HepG2 (cell line): ENCODE results near the gene BABAM2. TPM values are rescaled to one million over a fixed set of nuclear protein-coding genes. Genes with fewer than 3 reads are reported as not detected.
A peak's percentile ranks its signal among the peaks of the same experiment; 100 is the strongest.

ENCODE experiments used
- ATAC-seq: fragments of 200-7000 bp; cut with Tn5 transposase; 3 replicates; pipeline ENCODE4 v1.9.1; 2020; ENCODE audit warnings: mild to moderate bottlenecking, moderate library complexity
- BruUV-seq: library from RNA; stranded (reverse); fragments of 400-500 nt; replicated peaks from 2 replicates; lab custom pipeline; 2021; lab: Mats Ljungman, UMichigan
- CTCF ChIA-PET: fragments of 300-600 bp; formaldehyde crosslinking; extraction: SDS; loops from one replicate; lab custom pipeline; 2021; ENCODE audit warnings: low total read pairs, inconsistent platforms, low intra/inter-chr PET ratio; lab: Yijun Ruan, JAX
- POLR2A ChIA-PET: fragments of 350-600 bp; sonication (Branson Sonifier 250); formaldehyde crosslinking; loops from one replicate; lab custom pipeline; 2020; ENCODE audit warnings: antibody characterized with exemption, inconsistent platforms; lab: Yijun Ruan, JAX
- DNase-seq: peaks from one replicate; pipeline ENCODE4 v3.0.0-alpha.2; 2015; ENCODE audit warnings: low spot score
- FAIRE-seq: peaks from 3 replicates; lab custom pipeline; 2011; peaks lifted over from hg19 to GRCh38; lab: Jason Lieb, UNC
- H2AFZ ChIP-seq: one replicate; pipeline ENCODE4 v1.6.1; 2011; ENCODE audit warnings: low read length, inconsistent platforms
- H3K27ac ChIP-seq: fragments of 300-600 bp; 3 replicates; pipeline ENCODE4 v1.8.0; 2011; ENCODE audit warnings: mixed run types, mild to moderate bottlenecking, mixed read lengths, low read length, inconsistent platforms; ENCODE audit not compliant: insufficient read depth; ENCODE audit errors: extremely low read length
- H3K27me3 ChIP-seq, 2 experiments: fragments of 200-600 bp in 1 of 2; 2 replicates in 1 of 2; 3 replicates in 1 of 2; pipeline versions ENCODE4 v1.6.0 to v1.8.0; 2011; ENCODE audit warnings: low read length in 2 of 2, mild to moderate bottlenecking in 2 of 2, moderate library complexity in 2 of 2, inconsistent platforms in 1 of 2; ENCODE audit not compliant: insufficient read depth in 2 of 2, control insufficient read depth in 1 of 2
- H3K36me3 ChIP-seq, 2 experiments: fragments of 200-600 bp in 1 of 2; replicated peaks in 1 of 2; 2 replicates in 1 of 2; 3 replicates in 1 of 2; pipeline versions ENCODE4 v1.5.1 to v1.8.0; 2011; ENCODE audit warnings: low read length in 2 of 2, inconsistent platforms in 1 of 2; ENCODE audit not compliant: insufficient read depth in 2 of 2, control insufficient read depth in 1 of 2
- H3K4me1 ChIP-seq: 2 replicates; pipeline ENCODE4 v1.5.1; 2012; ENCODE audit warnings: low read length, inconsistent platforms; ENCODE audit not compliant: insufficient read depth
- H3K4me2 ChIP-seq: 2 replicates; pipeline ENCODE4 v1.6.0; 2011; ENCODE audit warnings: low read depth, low read length, inconsistent platforms
- H3K4me3 ChIP-seq, 3 experiments: fragments of 200-600 bp in 1 of 3; sonication (generic), shearing (Covaris generic) in 1 of 3; replicated peaks in 1 of 3; 2 replicates each; pipeline ENCODE4 v1.5.1; 2011 to 2016; ENCODE audit warnings: low read length in 3 of 3, inconsistent platforms in 2 of 3, low read depth in 2 of 3, mild to moderate bottlenecking in 2 of 3, control low read depth in 1 of 3, mixed read lengths in 1 of 3; ENCODE audit not compliant: insufficient read depth in 1 of 3
- H3K79me2 ChIP-seq: one replicate; pipeline ENCODE4 v1.6.1; 2011; ENCODE audit warnings: low read length, inconsistent platforms; ENCODE audit not compliant: insufficient read depth
- H3K9ac ChIP-seq: 2 replicates; pipeline ENCODE4 v1.6.0; 2011; ENCODE audit warnings: mild to moderate bottlenecking, low read depth, low read length, inconsistent platforms; ENCODE audit not compliant: insufficient read depth
- H3K9me3 ChIP-seq: 2 replicates; pipeline ENCODE4 v1.5.1; 2012; ENCODE audit warnings: mild to moderate bottlenecking, low read length
- H4K20me1 ChIP-seq: 2 replicates; pipeline ENCODE4 v1.6.0; 2011; ENCODE audit warnings: inconsistent platforms, mild to moderate bottlenecking, low read length, moderate library complexity; ENCODE audit not compliant: insufficient read depth
- ETV5 ChIP-seq: IDR thresholded peaks from 2 replicates; pipeline ENCODE4 v1.6.1; 2018; ENCODE audit warnings: missing biosample characterization, missing genetic modification reagents, inconsistent platforms, borderline replicate concordance
- FIP1L1 ChIP-seq: fragments of 200-400 bp; formaldehyde crosslinking; IDR thresholded peaks from 2 replicates; pipeline ENCODE4 v1.6.1; 2018; ENCODE audit warnings: low read depth, mild to moderate bottlenecking, low read length, moderate library complexity, borderline replicate concordance; ENCODE audit not compliant: insufficient read depth
- HNF4A ChIP-seq: sonication (generic); formaldehyde crosslinking; IDR thresholded peaks from 2 replicates; pipeline ENCODE4 v1.4.0; 2020; ENCODE audit warnings: missing genetic modification reagents
- JDP2 ChIP-seq: sonication (generic); formaldehyde crosslinking; IDR thresholded peaks from 2 replicates; pipeline ENCODE4 v1.8.1; 2022; ENCODE audit warnings: missing genetic modification reagents, borderline replicate concordance
- MAFK ChIP-seq, 2 experiments: IDR thresholded peaks in 1 of 2; conservative IDR thresholded peaks in 1 of 2; 2 replicates each; pipeline ENCODE4 v1.6.1; 2011; ENCODE audit warnings: improper control_type of control experiment in 2 of 2, low read length in 2 of 2
- MTERF4 ChIP-seq: sonication (generic); formaldehyde crosslinking; IDR thresholded peaks from 2 replicates; pipeline ENCODE4 v1.8.0; 2023; ENCODE audit warnings: mild to moderate bottlenecking, missing genetic modification reagents
- MTF1 ChIP-seq: sonication (generic); formaldehyde crosslinking; IDR thresholded peaks from 2 replicates; pipeline ENCODE4 v1.5.0; 2020; ENCODE audit warnings: missing genetic modification reagents
- NFYC ChIP-seq: IDR thresholded peaks from 2 replicates; pipeline ENCODE4 v1.6.1; 2016; ENCODE audit warnings: missing genetic modification reagents, missing compliant biosample characterization
- PPARG ChIP-seq: conservative IDR thresholded peaks from 2 replicates; pipeline ENCODE4 v1.6.1; 2016; ENCODE audit warnings: missing biosample characterization, missing genetic modification reagents
- REPIN1 ChIP-seq: sonication (generic); formaldehyde crosslinking; IDR thresholded peaks from 2 replicates; pipeline ENCODE4 v1.8.0; 2022; ENCODE audit warnings: missing genetic modification reagents, low read depth, mild to moderate bottlenecking, borderline replicate concordance
- RFX1 ChIP-seq: fragments of 450-650 bp; IDR thresholded peaks from 2 replicates; pipeline ENCODE4 v1.6.1; 2017
- SMC3 ChIP-seq: IDR thresholded peaks from 2 replicates; pipeline ENCODE4 v1.6.1; 2011; ENCODE audit warnings: low read length, improper control_type of control experiment
- SP5 ChIP-seq: IDR thresholded peaks from 2 replicates; pipeline ENCODE4 v1.6.1; 2016; ENCODE audit warnings: low read depth, borderline replicate concordance
- SPEN ChIP-seq: sonication (generic); formaldehyde crosslinking; IDR thresholded peaks from 2 replicates; pipeline ENCODE4 v1.5.1; 2020; ENCODE audit warnings: low read depth, mild to moderate bottlenecking, missing genetic modification reagents
- SRF ChIP-seq: IDR thresholded peaks from 2 replicates; pipeline ENCODE4 v1.6.1; 2011; ENCODE audit warnings: mild to moderate bottlenecking, low read depth, low read length, moderate library complexity
- ZNF121 ChIP-seq: sonication (generic); formaldehyde crosslinking; IDR thresholded peaks from 2 replicates; pipeline ENCODE4 v1.5.0; 2020; ENCODE audit warnings: mild to moderate bottlenecking, missing genetic modification reagents
- ZNF468 ChIP-seq: sonication (generic); formaldehyde crosslinking; IDR thresholded peaks from 2 replicates; pipeline ENCODE4 v1.8.0; 2022; ENCODE audit warnings: mild to moderate bottlenecking, moderate library complexity, missing genetic modification reagents
- ZNF614 ChIP-seq: IDR thresholded peaks from 2 replicates; pipeline ENCODE4 v1.6.1; 2018; ENCODE audit warnings: missing biosample characterization, missing genetic modification reagents, inconsistent platforms, borderline replicate concordance
- ZNF670 ChIP-seq: sonication (generic); formaldehyde crosslinking; IDR thresholded peaks from 2 replicates; pipeline ENCODE4 v1.8.0; 2022; ENCODE audit warnings: mild to moderate bottlenecking, missing genetic modification reagents, borderline replicate concordance
- ZNF792 ChIP-seq: IDR thresholded peaks from 2 replicates; pipeline ENCODE4 v1.6.1; 2016
- ZSCAN20 ChIP-seq: sonication (generic); formaldehyde crosslinking; IDR thresholded peaks from 2 replicates; pipeline ENCODE4 v1.4.0; 2020; ENCODE audit warnings: missing genetic modification reagents, mild to moderate bottlenecking, borderline replicate concordance
- WGBS: methylation state at CpG from one replicate; pipeline ENCODE4 v1.1.6; 2017; ENCODE audit warnings: low lambda C conversion rate; 5-methylcytosine and 5-hydroxymethylcytosine counted together
- in situ Hi-C: cut with HindIII; loops from 2 replicates; pipeline ENCODE4 v1.10.0; 2017; ENCODE audit warnings: low pct_unique_long_range_greater_than_20kb; ENCODE audit not compliant: extremely low pct_ligation_motif_present
- intact Hi-C: fragments of 100-400 bp; cut with micrococcal nuclease; formaldehyde crosslinking; loops from one replicate; pipeline ENCODE4 v1.10.0; 2022; ENCODE audit not compliant: unreplicated experiment
- polyA plus RNA-seq, 8 experiments: library from polyadenylated mRNA; depleted of rRNA in 3 of 8; stranded (reverse) in 7 of 8; unstranded in 1 of 8; fragments of >200 nt; fragmentation: Illumina TruSeq in 4 of 8; extraction: Trizol in 4 of 8; gene quantifications; 2 replicates each; pipeline versions ENCODE4 v1.2.1 to v1.2.3, GENCODE V29; 2011 to 2016; ENCODE audit warnings: low read depth in 4 of 8, missing spikeins in 1 of 8, mixed read lengths in 1 of 8; ENCODE audit not compliant: insufficient read depth in 1 of 8
- total RNA-seq, 5 experiments: library from RNA; depleted of rRNA; stranded (reverse); fragments of >200 nt; fragmentation: Illumina TruSeq; extraction: Trizol; gene quantifications; 2 replicates each; pipeline ENCODE4 v1.2.3, GENCODE V29; 2016; ENCODE audit warnings: low read depth in 1 of 5
- TF ChIP-seq, protein P1 (sequence below): sonication (generic); formaldehyde crosslinking; IDR thresholded peaks from 2 replicates; pipeline ENCODE4 v1.8.1; 2023; ENCODE audit warnings: mild to moderate bottlenecking, inconsistent platforms, moderate library complexity, missing genetic modification reagents, borderline replicate concordance
- TF ChIP-seq, protein P2 (sequence below): sonication (generic); formaldehyde crosslinking; IDR thresholded peaks from 2 replicates; pipeline ENCODE4 v1.4.0; 2020; ENCODE audit warnings: missing genetic modification reagents

The BABAM2 gene
- total and polyA plus RNA-seq, 2 of the 13 experiments (the other 11 are each of a cell fraction or from before 2014, with no cell fraction given), result 24.9 to 28.0 TPM

DNA sequence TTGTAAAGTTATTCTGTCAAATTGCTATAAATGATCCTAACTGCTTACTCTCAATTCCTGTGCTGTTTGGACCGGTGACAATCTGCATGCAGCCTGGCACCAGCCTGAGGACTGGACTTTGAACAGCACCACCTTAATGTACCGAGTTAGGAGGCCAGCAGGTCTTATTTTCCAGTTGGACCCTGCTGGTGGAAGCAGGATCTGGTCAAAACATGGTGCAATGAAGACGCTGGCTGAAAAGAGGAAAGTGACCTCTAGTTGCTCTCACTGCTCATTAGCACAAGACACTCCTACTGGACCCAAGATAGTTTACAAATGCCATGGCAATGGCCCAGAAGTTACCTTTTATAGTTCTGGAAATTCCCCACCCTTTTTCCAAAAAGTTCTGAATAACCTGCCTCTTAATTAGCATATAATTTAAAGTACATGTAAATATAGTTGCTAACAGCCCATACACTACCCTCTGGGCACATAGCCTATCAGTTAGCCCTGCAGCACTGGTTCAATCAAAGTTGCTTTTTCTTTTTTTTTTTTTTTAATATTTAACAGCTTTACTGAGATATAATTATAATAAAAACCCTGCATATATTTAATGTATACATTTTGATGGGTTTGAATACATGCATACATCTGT, 36.2 kb upstream of the BABAM2 start:
- Histone ChIP-seq H3K9ac (no peak overlapping the region), H3K9me3 (no peaks in the 10 kb centered on the region), H3K4me1 (peaks cover 17% of the 10 kb centered on the region), H3K27ac (no peak overlapping the region), H2AFZ (no peak overlapping the region), H3K79me2 (no peaks in the 10 kb centered on the region), H3K4me3 (no peak overlapping the region), H3K36me3 (no peaks in the 10 kb centered on the region), H4K20me1 (no peaks in the 10 kb centered on the region), H3K27me3 (no peaks in the 10 kb centered on the region), H3K4me2 (no peak overlapping the region)
- ATAC-seq (no peak), FAIRE-seq (no peak), DNase-seq (no peak)
- ChIA-PET POLR2A (no interaction called here), CTCF (no interaction called here)
- intact Hi-C loops, result no loop called here
- 64% methylated on average over 3 of the region's 3 CpGs for WGBS
- TF ChIP-seq SMC3, result 0 out of 2 replicates have a peak, but pooled peaks have one; percentile 1
- no peak for TF ChIP-seq SPEN (CRISPR knock-in tag)
- TF ChIP-seq RFX1, result no peak
- no peak for TF ChIP-seq ZNF468 (CRISPR knock-in tag)
- TF ChIP-seq ZSCAN20 (CRISPR knock-in tag), result no peak
- no peak for TF ChIP-seq JDP2
- TF ChIP-seq, protein P1, sequence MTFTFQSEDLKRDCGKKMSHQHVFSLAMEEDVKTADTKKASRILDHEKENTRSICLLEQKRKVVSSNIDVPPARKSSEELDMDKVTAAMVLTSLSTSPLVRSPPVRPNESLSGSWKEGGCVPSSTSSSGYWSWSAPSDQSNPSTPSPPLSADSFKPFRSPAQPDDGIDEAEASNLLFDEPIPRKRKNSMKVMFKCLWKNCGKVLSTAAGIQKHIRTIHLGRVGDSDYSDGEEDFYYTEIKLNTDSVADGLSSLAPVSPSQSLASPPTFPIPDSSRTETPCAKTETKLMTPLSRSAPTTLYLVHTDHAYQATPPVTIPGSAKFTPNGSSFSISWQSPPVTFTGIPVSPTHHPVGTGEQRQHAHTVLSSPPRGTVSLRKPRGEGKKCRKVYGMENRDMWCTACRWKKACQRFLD (CRISPR knock-in tag), result no peak
- TF ChIP-seq, protein P2, sequence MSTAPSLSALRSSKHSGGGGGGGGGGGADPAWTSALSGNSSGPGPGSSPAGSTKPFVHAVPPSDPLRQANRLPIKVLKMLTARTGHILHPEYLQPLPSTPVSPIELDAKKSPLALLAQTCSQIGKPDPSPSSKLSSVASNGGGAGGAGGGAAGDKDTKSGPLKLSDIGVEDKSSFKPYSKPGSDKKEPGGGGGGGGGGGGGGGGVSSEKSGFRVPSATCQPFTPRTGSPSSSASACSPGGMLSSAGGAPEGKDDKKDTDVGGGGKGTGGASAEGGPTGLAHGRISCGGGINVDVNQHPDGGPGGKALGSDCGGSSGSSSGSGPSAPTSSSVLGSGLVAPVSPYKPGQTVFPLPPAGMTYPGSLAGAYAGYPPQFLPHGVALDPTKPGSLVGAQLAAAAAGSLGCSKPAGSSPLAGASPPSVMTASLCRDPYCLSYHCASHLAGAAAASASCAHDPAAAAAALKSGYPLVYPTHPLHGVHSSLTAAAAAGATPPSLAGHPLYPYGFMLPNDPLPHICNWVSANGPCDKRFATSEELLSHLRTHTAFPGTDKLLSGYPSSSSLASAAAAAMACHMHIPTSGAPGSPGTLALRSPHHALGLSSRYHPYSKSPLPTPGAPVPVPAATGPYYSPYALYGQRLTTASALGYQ, result no peak
- TF ChIP-seq HNF4A (CRISPR knock-in tag), result peak; percentile 76
- peak; percentile 54; the same call in 1 of the 2 replicates for TF ChIP-seq ZNF614 (CRISPR knock-in tag)
- no peak for TF ChIP-seq NFYC (CRISPR knock-in tag)
- no peak for TF ChIP-seq MAFK (conservative IDR thresholded peaks at IDR 0.05 in 1 of 2, IDR thresholded peaks at IDR 0.05 in 1 of 2; ENCODE audit: low read length in 2 of 2)
- no peak for TF ChIP-seq ETV5 (CRISPR knock-in tag)
- no peak for TF ChIP-seq FIP1L1
- TF ChIP-seq SRF, result no peak
- no peak for TF ChIP-seq ZNF121 (CRISPR knock-in tag)
- no peak for TF ChIP-seq MTF1
- TF ChIP-seq SP5 (CRISPR knock-in tag), result no peak
- TF ChIP-seq ZNF792 (CRISPR knock-in tag), result no peak
- TF ChIP-seq MTERF4 (CRISPR knock-in tag), result no peak
- no peak for TF ChIP-seq PPARG (CRISPR knock-in tag)
- TF ChIP-seq REPIN1 (CRISPR knock-in tag), result no peak
- no peak for TF ChIP-seq ZNF670 (CRISPR knock-in tag)
- in situ Hi-C loops, result no loop called here
- BruUV-seq, result no TSS peak
